ENCODE measurements around the gene PARD6B. TPM values are rescaled to one million over a fixed set of nuclear protein-coding genes. Genes with fewer than 3 reads are reported as not detected.
A peak's percentile ranks its signal among the peaks of the same experiment; 100 is the strongest.

Gene PARD6B
- total and polyA plus RNA-seq, 2 of the 4 experiments (the other 2 are of a cell fraction): 0.17 to 0.90 TPM

- peak overlapping the region; percentile 75 for H2AFZ ChIP-seq (replicated peaks; ENCODE audit: low read length, poor library complexity)
- no peak overlapping the region for H3K23ac ChIP-seq (ENCODE audit: low read depth, low read length)
- no peaks in the 10 kb centered on the region for H3K79me1 ChIP-seq (ENCODE audit: low read depth in 1 of 2, low read length in 2 of 2)
- no TSS peak for BruUV-seq (replicated peaks)
- peak overlapping the region in 1 of 2 experiments; percentile 44; a peak in 1 of 4 replicates for H4K8ac ChIP-seq (ENCODE audit: low read depth in 2 of 2, low read length in 2 of 2)
- in situ Hi-C loops (cut with MboI; ENCODE audit: low sequenced_read_pairs) (no loop called here), intact Hi-C loops (cut with micrococcal nuclease) (no loop called here), dilution Hi-C loops (cut with HindIII; ENCODE audit: low sequenced_read_pairs, unreplicated experiment) (no loop called here)
- H3K27ac ChIP-seq (ENCODE audit: insufficient read depth, low read length): peak overlapping the region; percentile 18; the same call in 1 of the 2 replicates
- H2AK5ac ChIP-seq (ENCODE audit: low read depth, low read length): peak overlapping the region; percentile 36; the same call in 1 of the 2 replicates
- DNase-seq: peak; percentile 76
- ATAC-seq (ENCODE audit: low read depth): peak; percentile 77
- ChIA-PET CTCF (interaction anchor here (0.9 to 1.5 kb wide), 1 partner anchor 13 kb away, joined by 4 to 6 read pairs; no protein-coding TSS in a partner anchor), POLR2A (ENCODE audit: unreplicated experiment) (no interaction called here)
- no peaks in the 10 kb centered on the region for H3K36me3 ChIP-seq (ENCODE audit: control insufficient read depth, insufficient read depth, low read length)
- peak overlapping the region; percentile 29; the same call in 1 of the 2 replicates for H2BK20ac ChIP-seq (ENCODE audit: low read depth, low read length)
- H3K9me1 ChIP-seq (ENCODE audit: insufficient read depth, low read length): peaks cover 5% of the 10 kb centered on the region; the same call in 1 of the 2 replicates
- 7% methylated on average over 4 of the region's 12 CpGs; no CpG with 5 or more reads in 1 of the 2 experiments for WGBS, 2 experiments (ENCODE audit: extremely low coverage in 2 of 2, insufficient read length in 1 of 2)
- H2BK120ac ChIP-seq (ENCODE audit: low read depth, low read length): peak overlapping the region; percentile 48; the same call in 1 of the 2 replicates
- H3K4me3 ChIP-seq (ENCODE audit: insufficient read depth, low read depth, low read length): no peak overlapping the region
- H3K4me2 ChIP-seq (ENCODE audit: low read depth, low read length): peak overlapping the region; percentile 23; the same call in 1 of the 2 replicates
- H2BK5ac ChIP-seq (ENCODE audit: low read depth, low read length, poor library complexity, severe bottlenecking): peak overlapping the region; percentile 65
- 0 out of 2 replicates have a peak overlapping the region, but pooled peaks have one; percentile 31 for H3K18ac ChIP-seq (ENCODE audit: low read depth, low read length)
- H2BK15ac ChIP-seq (ENCODE audit: low read depth, low read length): 0 out of 3 replicates have a peak overlapping the region, but pooled peaks have one; percentile 0
- H3K9ac ChIP-seq (ENCODE audit: low read depth, low read length): no peak overlapping the region
- peak; percentile 41 for TF ChIP-seq FOS (IDR thresholded peaks at IDR 0.05; ENCODE audit: low read depth, low read length)
- TF ChIP-seq USF2 (IDR thresholded peaks at IDR 0.05; ENCODE audit: low read depth, low read length): peak; percentile 47; the same call in 1 of the 2 replicates
- TF ChIP-seq CEBPB (IDR thresholded peaks at IDR 0.05; ENCODE audit: low read depth, low read length): peak; percentile 60; the same call in 1 of the 2 replicates
- TF ChIP-seq MAZ (IDR thresholded peaks at IDR 0.05; ENCODE audit: borderline replicate concordance, low read depth, low read length): no peak
- H3K14ac ChIP-seq (replicated peaks; ENCODE audit: low read depth, low read length): no peak overlapping the region
- H3K27me3 ChIP-seq (ENCODE audit: control insufficient read depth, insufficient read depth, low read length): no peaks in the 10 kb centered on the region
- H4K91ac ChIP-seq (ENCODE audit: insufficient read depth, low read depth, low read length): 0 out of 2 replicates have a peak overlapping the region, but pooled peaks have one; percentile 8
- H3K9me3 ChIP-seq (ENCODE audit: control insufficient read depth, insufficient read depth, low read length): no peaks in the 10 kb centered on the region
- peaks cover 11% of the 10 kb centered on the region for H3K4me1 ChIP-seq (ENCODE audit: control insufficient read depth, insufficient read depth, low read length)
- no peak overlapping the region for H3K56ac ChIP-seq (ENCODE audit: extremely low read depth, insufficient read depth, low read length)
- peak overlapping the region; percentile 16; the same call in 1 of the 2 replicates for H3K4ac ChIP-seq (ENCODE audit: low read depth, low read length)
- no peaks in the 10 kb centered on the region for H4K20me1 ChIP-seq (ENCODE audit: insufficient read depth, low read length)
- peak overlapping the region; percentile 31 for H2AK9ac ChIP-seq (replicated peaks; ENCODE audit: low read depth, low read length, poor library complexity)
- H4K5ac ChIP-seq (ENCODE audit: low read depth, low read length): no peak overlapping the region
Measured at GRCh38 chr20:50762435-50763220, 31.2 kb downstream of the PARD6B start.
